T-helper 2 cell treated with Interferon-gamma antibody and Interleukin-4, amounts not matched to agents 5 μg/mL and 100 μg/mL, for 36 hours (primary cell): ENCODE measurements around the gene IGIP.

Experiments
- DNase-seq: peaks from one replicate; pipeline ENCODE4 v3.0.0; 2021; ENCODE audit warnings: low spot score
- H3K27ac Mint-ChIP-seq: one replicate; pipeline ENCODE4 v1.8.0; 2021; ENCODE audit warnings: mild to moderate bottlenecking, mixed read lengths
- H3K27me3 Mint-ChIP-seq: one replicate; pipeline ENCODE4 v1.8.0; 2021; ENCODE audit warnings: low read depth, mixed read lengths
- H3K36me3 Mint-ChIP-seq: one replicate; pipeline ENCODE4 v1.8.0; 2021; ENCODE audit warnings: low read depth, mixed read lengths
- H3K4me1 Mint-ChIP-seq: one replicate; pipeline ENCODE4 v1.8.0; 2021; ENCODE audit warnings: low read depth, mixed read lengths
- H3K4me3 Mint-ChIP-seq: one replicate; pipeline ENCODE4 v1.8.0; 2022; ENCODE audit warnings: mild to moderate bottlenecking, moderate library complexity, mixed read lengths
- H3K9me3 Mint-ChIP-seq: one replicate; pipeline ENCODE4 v1.8.0; 2021; ENCODE audit warnings: mixed read lengths

Gene IGIP

GRCh38 chr5:140125637-140126036 lies at the start of gene IGIP:
Gene IGIP (plus strand): TSS chr5:140125937. CDS start chr5:140128477, 2,540 bp downstream.
- peaks cover 11% of the 10 kb centered on the region for H3K27me3 Mint-ChIP-seq
- H3K4me3 Mint-ChIP-seq: no peak within 1 kb of the TSS
- peaks cover 9% of the 10 kb centered on the region for H3K4me1 Mint-ChIP-seq
- H3K36me3 Mint-ChIP-seq: no peaks in the 10 kb centered on the region
- H3K27ac Mint-ChIP-seq: no peak within 1 kb of the TSS
- H3K9me3 Mint-ChIP-seq: no peaks in the 10 kb centered on the region
- DNase-seq: no peak

- Mint-ChIP-seq H3K4me1 (no peaks in the 10 kb centered on the region), H3K4me3 (no peak overlapping the region), H3K27me3 (peaks cover 27% of the 10 kb centered on the region), H3K36me3 (no peaks in the 10 kb centered on the region), H3K27ac (no peak overlapping the region), H3K9me3 (no peaks in the 10 kb centered on the region)
- DNase-seq: no peak
Measured at GRCh38 chr5:140076142-140076541, 49.6 kb upstream of the IGIP start.

- no peaks in the 10 kb centered on the region for H3K4me1 Mint-ChIP-seq
- no peaks in the 10 kb centered on the region for H3K9me3 Mint-ChIP-seq
- no peak overlapping the region for H3K4me3 Mint-ChIP-seq
- H3K27ac Mint-ChIP-seq: no peak overlapping the region
- DNase-seq: no peak
- no peaks in the 10 kb centered on the region for H3K36me3 Mint-ChIP-seq
- H3K27me3 Mint-ChIP-seq: peaks cover 23% of the 10 kb centered on the region
Measured at GRCh38 chr5:140076788-140077187, 48.9 kb upstream of the IGIP start.

GRCh38 chr5:140083120-140083519 lies 42.6 kb upstream of the IGIP start:
- peaks cover 39% of the 10 kb centered on the region for H3K27me3 Mint-ChIP-seq
- H3K36me3 Mint-ChIP-seq: no peaks in the 10 kb centered on the region
- H3K4me3 Mint-ChIP-seq: no peak overlapping the region
- no peak overlapping the region for H3K27ac Mint-ChIP-seq
- H3K9me3 Mint-ChIP-seq: no peaks in the 10 kb centered on the region
- H3K4me1 Mint-ChIP-seq: no peaks in the 10 kb centered on the region
- no peak for DNase-seq

GRCh38 chr5:140083650-140084049 lies 42.1 kb upstream of the IGIP start:
- DNase-seq: no peak
- Mint-ChIP-seq H3K36me3 (no peaks in the 10 kb centered on the region), H3K27me3 (peaks cover 39% of the 10 kb centered on the region), H3K4me3 (no peak overlapping the region), H3K27ac (no peak overlapping the region), H3K9me3 (no peaks in the 10 kb centered on the region), H3K4me1 (no peaks in the 10 kb centered on the region)

GRCh38 chr5:140084541-140084940 lies 41.2 kb upstream of the IGIP start:
- H3K9me3 Mint-ChIP-seq: peaks cover 1% of the 10 kb centered on the region
- no peak overlapping the region for H3K27ac Mint-ChIP-seq
- H3K27me3 Mint-ChIP-seq: peaks cover 46% of the 10 kb centered on the region
- H3K4me1 Mint-ChIP-seq: no peaks in the 10 kb centered on the region
- DNase-seq: no peak
- no peaks in the 10 kb centered on the region for H3K36me3 Mint-ChIP-seq
- no peak overlapping the region for H3K4me3 Mint-ChIP-seq

- H3K4me3 Mint-ChIP-seq: no peak overlapping the region
Measured at GRCh38 chr5:140090251-140090650, 35.5 kb upstream of the IGIP start.

GRCh38 chr5:140093179-140093578 lies 32.6 kb upstream of the IGIP start:
- Mint-ChIP-seq H3K9me3 (peaks cover 15% of the 10 kb centered on the region), H3K27ac (no peak overlapping the region), H3K4me3 (no peak overlapping the region), H3K36me3 (no peaks in the 10 kb centered on the region), H3K27me3 (peaks cover 25% of the 10 kb centered on the region), H3K4me1 (no peaks in the 10 kb centered on the region)
- DNase-seq: no peak

More at GRCh38 chr5:140090251-140090650, 35.5 kb upstream of the IGIP start:
- Mint-ChIP-seq H3K9me3 (peaks cover 15% of the 10 kb centered on the region), H3K27me3 (peaks cover 34% of the 10 kb centered on the region), H3K4me1 (no peaks in the 10 kb centered on the region), H3K27ac (no peak overlapping the region), H3K36me3 (no peaks in the 10 kb centered on the region)
- no peak for DNase-seq

- Mint-ChIP-seq H3K36me3 (no peaks in the 10 kb centered on the region), H3K4me1 (no peaks in the 10 kb centered on the region), H3K27me3 (peaks cover 25% of the 10 kb centered on the region), H3K27ac (no peak overlapping the region), H3K9me3 (peaks cover 15% of the 10 kb centered on the region), H3K4me3 (no peak overlapping the region)
- no peak for DNase-seq
Measured at GRCh38 chr5:140093866-140094265, 31.9 kb upstream of the IGIP start.

- H3K4me1 Mint-ChIP-seq: no peaks in the 10 kb centered on the region
- no peak overlapping the region for H3K27ac Mint-ChIP-seq
- DNase-seq: no peak
- no peak overlapping the region for H3K4me3 Mint-ChIP-seq
- no peaks in the 10 kb centered on the region for H3K36me3 Mint-ChIP-seq
- H3K27me3 Mint-ChIP-seq: peaks cover 17% of the 10 kb centered on the region
- peaks cover 11% of the 10 kb centered on the region for H3K9me3 Mint-ChIP-seq
Measured at GRCh38 chr5:140094889-140095288, 30.8 kb upstream of the IGIP start.

GRCh38 chr5:140101179-140101578 lies 24.6 kb upstream of the IGIP start:
- no peaks in the 10 kb centered on the region for H3K36me3 Mint-ChIP-seq
- H3K9me3 Mint-ChIP-seq: no peaks in the 10 kb centered on the region
- no peak for DNase-seq
- H3K27ac Mint-ChIP-seq: no peak overlapping the region
- no peak overlapping the region for H3K4me3 Mint-ChIP-seq
- peaks cover 1% of the 10 kb centered on the region for H3K4me1 Mint-ChIP-seq
- peaks cover 46% of the 10 kb centered on the region for H3K27me3 Mint-ChIP-seq

- Mint-ChIP-seq H3K36me3 (peaks cover under 1% of the 10 kb centered on the region), H3K9me3 (no peaks in the 10 kb centered on the region), H3K4me1 (peaks cover 11% of the 10 kb centered on the region), H3K27ac (no peak overlapping the region), H3K4me3 (no peak overlapping the region), H3K27me3 (peaks cover 52% of the 10 kb centered on the region)
- DNase-seq: no peak
Measured at GRCh38 chr5:140103154-140103553, 22.6 kb upstream of the IGIP start.

- Mint-ChIP-seq H3K27me3 (peaks cover 60% of the 10 kb centered on the region), H3K27ac (no peak overlapping the region), H3K4me3 (no peak overlapping the region), H3K4me1 (peaks cover 17% of the 10 kb centered on the region), H3K9me3 (no peaks in the 10 kb centered on the region), H3K36me3 (peaks cover 5% of the 10 kb centered on the region)
- DNase-seq: no peak
Measured at GRCh38 chr5:140104100-140104499, 21.6 kb upstream of the IGIP start.

GRCh38 chr5:140106101-140106500 lies 19.6 kb upstream of the IGIP start:
- Mint-ChIP-seq H3K27me3 (peaks cover 68% of the 10 kb centered on the region), H3K9me3 (no peaks in the 10 kb centered on the region), H3K36me3 (peaks cover 6% of the 10 kb centered on the region), H3K27ac (no peak overlapping the region), H3K4me3 (peak overlapping the region; percentile 100), H3K4me1 (peaks cover 30% of the 10 kb centered on the region)
- DNase-seq: no peak

- Mint-ChIP-seq H3K9me3 (no peaks in the 10 kb centered on the region), H3K4me3 (peak overlapping the region; percentile 100), H3K27ac (peak overlapping the region; percentile 95), H3K36me3 (peaks cover 6% of the 10 kb centered on the region), H3K4me1 (peaks cover 32% of the 10 kb centered on the region), H3K27me3 (peaks cover 74% of the 10 kb centered on the region)
- no peak for DNase-seq
Measured at GRCh38 chr5:140106805-140107311, 18.9 kb upstream of the IGIP start.
